ENCODE data around the gene AGBL1.

DNA sequence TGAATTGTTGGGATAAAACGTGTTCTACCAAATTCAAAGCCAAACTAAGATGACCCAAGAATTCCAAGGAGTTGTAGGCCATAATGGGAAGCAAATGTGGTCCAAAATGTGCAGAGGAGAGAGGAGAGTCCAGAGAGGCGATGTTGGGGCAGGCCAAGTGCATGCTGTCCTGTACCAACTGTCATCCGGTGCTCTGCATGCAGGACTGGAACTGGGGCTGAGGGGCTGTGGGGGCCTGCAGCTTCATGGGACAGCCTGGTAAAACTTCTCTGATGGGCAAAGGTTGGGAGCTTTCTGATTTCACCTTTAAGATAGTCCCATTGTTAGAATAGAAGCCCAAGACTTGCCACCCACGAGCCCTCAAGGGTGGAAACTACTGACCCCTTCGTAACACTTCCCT, 831.4 kb downstream of the AGBL1 start:
- TF ChIP-seq, protein P1, sequence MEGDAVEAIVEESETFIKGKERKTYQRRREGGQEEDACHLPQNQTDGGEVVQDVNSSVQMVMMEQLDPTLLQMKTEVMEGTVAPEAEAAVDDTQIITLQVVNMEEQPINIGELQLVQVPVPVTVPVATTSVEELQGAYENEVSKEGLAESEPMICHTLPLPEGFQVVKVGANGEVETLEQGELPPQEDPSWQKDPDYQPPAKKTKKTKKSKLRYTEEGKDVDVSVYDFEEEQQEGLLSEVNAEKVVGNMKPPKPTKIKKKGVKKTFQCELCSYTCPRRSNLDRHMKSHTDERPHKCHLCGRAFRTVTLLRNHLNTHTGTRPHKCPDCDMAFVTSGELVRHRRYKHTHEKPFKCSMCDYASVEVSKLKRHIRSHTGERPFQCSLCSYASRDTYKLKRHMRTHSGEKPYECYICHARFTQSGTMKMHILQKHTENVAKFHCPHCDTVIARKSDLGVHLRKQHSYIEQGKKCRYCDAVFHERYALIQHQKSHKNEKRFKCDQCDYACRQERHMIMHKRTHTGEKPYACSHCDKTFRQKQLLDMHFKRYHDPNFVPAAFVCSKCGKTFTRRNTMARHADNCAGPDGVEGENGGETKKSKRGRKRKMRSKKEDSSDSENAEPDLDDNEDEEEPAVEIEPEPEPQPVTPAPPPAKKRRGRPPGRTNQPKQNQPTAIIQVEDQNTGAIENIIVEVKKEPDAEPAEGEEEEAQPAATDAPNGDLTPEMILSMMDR (IDR thresholded peaks at IDR 0.05; ENCODE audit: insufficient read depth, low read depth, low read length): no peak
- no peak for TF ChIP-seq EZH2 (IDR thresholded peaks at IDR 0.05; ENCODE audit: insufficient read depth, low read length)
